ENCODE measurements around the gene SLC29A3.

DNA sequence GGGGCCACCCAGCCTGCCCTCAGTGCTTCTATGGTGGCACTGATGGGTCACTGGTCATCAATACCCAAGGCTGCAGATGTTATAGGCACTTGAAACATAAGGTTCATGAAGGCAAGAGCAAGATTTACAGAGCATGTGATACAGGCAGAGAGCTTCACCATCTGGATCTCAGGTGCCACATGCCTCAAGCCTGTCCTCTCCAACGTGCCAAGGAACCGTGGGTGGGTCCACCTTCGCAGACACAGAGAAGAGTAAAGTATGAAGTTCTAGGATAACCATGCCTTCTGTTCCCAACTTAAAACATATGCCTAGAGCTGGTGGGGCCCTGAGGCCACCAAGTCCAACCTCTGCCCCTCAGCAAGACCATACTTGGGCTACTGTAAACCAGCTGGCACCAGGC is 51.0 kb downstream of the SLC29A3 start:
- TF ChIP-seq, protein P1, sequence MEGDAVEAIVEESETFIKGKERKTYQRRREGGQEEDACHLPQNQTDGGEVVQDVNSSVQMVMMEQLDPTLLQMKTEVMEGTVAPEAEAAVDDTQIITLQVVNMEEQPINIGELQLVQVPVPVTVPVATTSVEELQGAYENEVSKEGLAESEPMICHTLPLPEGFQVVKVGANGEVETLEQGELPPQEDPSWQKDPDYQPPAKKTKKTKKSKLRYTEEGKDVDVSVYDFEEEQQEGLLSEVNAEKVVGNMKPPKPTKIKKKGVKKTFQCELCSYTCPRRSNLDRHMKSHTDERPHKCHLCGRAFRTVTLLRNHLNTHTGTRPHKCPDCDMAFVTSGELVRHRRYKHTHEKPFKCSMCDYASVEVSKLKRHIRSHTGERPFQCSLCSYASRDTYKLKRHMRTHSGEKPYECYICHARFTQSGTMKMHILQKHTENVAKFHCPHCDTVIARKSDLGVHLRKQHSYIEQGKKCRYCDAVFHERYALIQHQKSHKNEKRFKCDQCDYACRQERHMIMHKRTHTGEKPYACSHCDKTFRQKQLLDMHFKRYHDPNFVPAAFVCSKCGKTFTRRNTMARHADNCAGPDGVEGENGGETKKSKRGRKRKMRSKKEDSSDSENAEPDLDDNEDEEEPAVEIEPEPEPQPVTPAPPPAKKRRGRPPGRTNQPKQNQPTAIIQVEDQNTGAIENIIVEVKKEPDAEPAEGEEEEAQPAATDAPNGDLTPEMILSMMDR (optimal IDR thresholded peaks at IDR 0.05 in 1 of 3, IDR thresholded peaks at IDR 0.05 in 1 of 3, conservative IDR thresholded peaks at IDR 0.05 in 1 of 3; ENCODE audit: extremely low read depth in 1 of 3, insufficient read depth in 2 of 3, low read length in 3 of 3) = no peak
- no peak for TF ChIP-seq EZH2 (IDR thresholded peaks at IDR 0.05; ENCODE audit: low read length)
